Left lobe of liver (tissue), 2 donors: ENCODE measurements around the gene PSMC3. TPM values are rescaled to one million over a fixed set of nuclear protein-coding genes. Genes with fewer than 3 reads are reported as not detected.

Experiments used
- ATAC-seq: fragments of 200-7000 bp; cut with Tn5 transposase; one replicate; pipeline ENCODE4 v1.9.1; 2020; ENCODE audit warnings: mild to moderate bottlenecking, moderate library complexity
- DNase-seq: peaks from one replicate; pipeline ENCODE4 v3.0.0-alpha.2; 2020; ENCODE audit warnings: low spot score
- total RNA-seq: library from RNA; stranded (reverse); gene quantifications from one replicate; pipeline ENCODE4 v1.2.1, GENCODE V29; 2021
- donor health status: DM: no; HTN: no; CAD: no; lungs with moderate emphysema.
- donor health status: DM: no; HTN: yes; CAD: no.

PSMC3 gene
- total RNA-seq, 1 donor from 2014 or later, result 64.6 TPM

DNA sequence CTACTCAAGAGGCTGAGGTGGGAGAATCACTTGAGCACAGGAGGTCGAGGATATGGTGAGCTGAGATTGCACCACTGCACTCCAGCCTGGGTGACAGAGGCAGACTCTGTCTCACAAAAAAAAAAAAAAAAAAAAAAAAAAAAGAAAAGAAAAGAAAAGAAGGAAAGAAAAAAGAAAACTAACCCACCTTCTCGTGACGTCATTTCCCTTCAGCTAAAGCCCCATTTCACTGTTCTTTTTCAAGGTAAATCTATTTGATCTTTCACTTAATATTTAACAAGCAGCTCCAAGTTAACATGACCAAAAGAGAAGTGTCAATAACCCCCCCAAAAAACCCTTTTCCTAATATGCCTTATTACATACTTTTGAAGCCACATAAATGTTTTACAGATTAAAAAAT is 17.6 kb upstream of the PSMC3 start:
- ATAC-seq, result no peak
- no peak for DNase-seq

- peak; percentile 18 for ATAC-seq
Measured at GRCh38 chr11:47443028-47443700, 16.9 kb upstream of the PSMC3 start.

GRCh38 chr11:47442514-47442913 is 16.3 kb upstream of the PSMC3 start:
- DNase-seq, result no peak
- peak; percentile 39 for ATAC-seq

More at GRCh38 chr11:47443028-47443700, 16.9 kb upstream of the PSMC3 start:
- no peak for DNase-seq

GRCh38 chr11:47441421-47441820 is 15.2 kb upstream of the PSMC3 start:
- DNase-seq (no peak), ATAC-seq (no peak)

GRCh38 chr11:47440054-47440476 is 13.8 kb upstream of the PSMC3 start:
- ATAC-seq (no peak), DNase-seq (no peak)

DNA sequence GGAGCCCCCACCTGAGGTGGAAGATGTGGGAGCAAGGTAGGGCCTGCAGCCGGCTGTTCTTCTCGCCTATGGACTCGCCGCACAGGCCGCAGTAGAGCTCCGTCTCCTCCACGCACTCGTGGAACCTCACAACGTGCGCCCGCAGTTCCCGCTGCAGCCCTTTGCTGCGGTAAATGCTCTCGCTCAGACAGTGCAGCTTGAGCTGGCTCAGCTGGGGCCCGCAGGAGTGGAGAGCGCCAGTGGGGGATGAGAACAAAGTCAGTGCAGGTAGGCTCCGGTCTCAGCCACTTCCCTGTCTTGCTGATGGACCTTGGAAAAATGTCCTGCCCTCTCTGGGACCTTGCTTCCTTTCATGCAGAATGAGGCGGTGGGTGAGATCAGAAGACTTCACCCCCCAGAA is 12.5 kb upstream of the PSMC3 start:
- no peak for ATAC-seq

GRCh38 chr11:47437746-47438418 is 11.6 kb upstream of the PSMC3 start:
- peak; percentile 82 for ATAC-seq

More for the DNA sequence above, 12.5 kb upstream of the PSMC3 start:
- no peak for DNase-seq

DNA sequence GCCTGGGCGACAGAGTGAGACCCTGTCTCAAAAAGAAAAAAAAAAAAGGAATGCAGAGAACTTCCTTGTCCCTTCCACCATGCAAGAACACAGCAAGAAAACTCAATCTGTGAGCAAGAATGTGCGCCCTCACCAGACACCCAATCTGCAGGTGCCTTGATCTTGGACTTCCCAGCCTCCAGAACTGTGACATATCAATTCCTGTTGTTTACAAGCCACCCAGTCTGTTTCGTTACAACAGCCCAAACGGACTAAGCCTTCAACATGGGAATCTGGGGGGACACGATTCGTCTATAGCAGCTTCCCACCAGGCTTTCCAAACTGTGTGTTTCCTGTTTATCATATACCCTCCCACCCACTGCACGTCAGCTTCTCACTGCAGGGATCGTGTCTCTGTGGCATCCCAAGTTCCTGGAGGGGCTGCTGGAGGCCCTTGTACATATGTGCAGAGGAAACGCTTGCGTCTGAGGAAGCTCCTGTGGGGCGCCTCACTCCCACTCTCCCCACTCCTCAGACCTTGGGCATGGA is 11.0 kb upstream of the PSMC3 start:
- ATAC-seq (no peak), DNase-seq (no peak)

More at GRCh38 chr11:47437746-47438418, 11.6 kb upstream of the PSMC3 start:
- DNase-seq, result peak; percentile 94

- ATAC-seq (no peak), DNase-seq (no peak)
Measured at GRCh38 chr11:47436726-47437125, 10.5 kb upstream of the PSMC3 start.

DNA sequence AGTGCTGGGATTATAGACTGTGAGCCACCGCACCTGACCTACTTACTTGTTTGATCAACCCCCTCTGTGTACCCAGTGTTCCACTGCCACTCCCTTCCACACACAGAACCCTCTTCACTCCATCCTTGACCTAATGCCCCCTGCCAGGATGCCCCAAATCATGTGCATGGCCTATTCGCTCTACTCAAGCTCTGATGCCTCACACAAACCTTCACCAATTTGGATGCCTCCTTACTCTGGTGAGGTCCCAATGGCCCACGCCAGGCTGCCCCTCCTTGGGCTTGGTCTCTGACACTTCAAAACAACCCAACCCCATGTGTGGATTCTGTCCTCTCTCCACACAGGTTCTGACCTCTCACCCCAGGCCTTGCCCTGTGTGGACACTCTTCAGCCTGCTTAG is 9.4 kb upstream of the PSMC3 start:
- DNase-seq, result no peak
- ATAC-seq, result no peak

DNA sequence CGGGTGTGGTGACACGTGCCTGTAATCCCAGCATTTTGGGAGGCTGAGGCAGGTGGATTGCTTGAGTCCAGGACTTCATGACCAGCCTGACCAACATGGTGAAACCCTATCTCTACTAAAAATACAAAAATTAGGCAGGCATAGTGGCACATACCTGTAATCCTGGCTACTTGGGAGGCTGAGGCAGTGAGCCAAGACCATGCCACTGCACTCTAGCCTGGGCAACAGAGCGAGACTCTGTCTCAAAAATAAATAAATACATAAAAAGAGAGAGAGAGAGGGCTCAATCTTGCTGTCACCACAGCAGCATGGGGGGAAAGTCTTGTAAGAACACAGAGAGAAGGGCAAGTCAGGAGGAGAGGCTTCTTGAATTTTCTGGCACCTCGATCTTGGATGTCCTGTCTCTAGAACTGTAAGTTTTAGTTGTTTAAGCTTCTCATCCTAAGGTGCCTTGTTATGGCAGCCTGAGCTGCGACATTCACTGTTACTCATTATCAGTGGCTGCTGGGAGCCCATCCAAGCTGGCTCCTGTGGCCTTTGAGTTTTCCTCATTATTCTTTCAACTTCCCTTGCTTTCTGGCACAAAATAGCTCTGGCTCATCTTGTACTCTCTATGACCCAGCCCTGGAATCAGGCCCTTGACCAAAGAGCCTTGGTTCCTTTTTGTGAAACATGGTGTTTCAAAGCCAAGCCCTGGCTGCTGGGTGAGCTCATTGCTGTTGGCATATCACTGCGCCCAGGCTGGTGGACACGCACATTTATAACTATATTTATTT is 8.0 kb upstream of the PSMC3 start:
- ATAC-seq, result peak; percentile 61
- DNase-seq, result peak; percentile 92

- no peak for ATAC-seq
Measured at GRCh38 chr11:47433157-47433556, 6.9 kb upstream of the PSMC3 start.

DNA sequence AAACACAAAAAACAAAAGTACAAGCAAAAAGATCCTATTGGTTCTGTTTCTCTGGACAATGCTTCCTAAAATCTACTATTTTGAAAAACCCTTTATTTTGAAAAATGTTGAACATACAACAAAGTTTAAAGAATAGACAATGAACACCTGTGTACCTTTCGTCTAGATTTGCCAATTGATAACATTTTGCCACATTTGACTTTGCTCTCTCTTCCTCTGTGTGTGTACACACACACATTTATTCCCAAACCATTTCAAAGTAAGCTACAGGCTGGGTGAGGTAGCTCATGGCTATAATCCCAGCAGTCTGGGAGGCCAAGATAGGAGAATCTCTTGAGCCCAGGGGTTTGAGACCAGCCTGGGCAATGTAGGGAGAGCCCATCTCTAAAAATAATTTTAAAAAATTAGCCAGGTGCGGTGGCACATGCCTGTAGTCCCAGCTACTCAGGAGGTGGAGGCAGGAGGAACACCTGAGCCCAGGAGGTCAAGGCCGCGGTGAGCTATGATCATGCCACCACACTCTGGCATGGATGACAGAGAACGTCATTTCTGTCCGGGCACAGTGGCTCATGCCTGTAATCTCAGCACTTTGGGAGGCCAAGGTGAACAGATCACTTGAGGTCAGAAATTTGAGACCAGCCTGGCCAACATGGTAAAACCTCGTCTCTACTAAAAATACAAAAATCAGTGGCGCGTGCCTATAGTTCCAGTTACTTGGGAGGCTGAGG is 5.3 kb upstream of the PSMC3 start:
- ATAC-seq (peak; percentile 41), DNase-seq (peak; percentile 83)

More at GRCh38 chr11:47433157-47433556, 6.9 kb upstream of the PSMC3 start:
- DNase-seq, result no peak

- no peak for DNase-seq
- ATAC-seq, result peak; percentile 40
Measured at GRCh38 chr11:47430524-47430923, 4.3 kb upstream of the PSMC3 start.

DNA sequence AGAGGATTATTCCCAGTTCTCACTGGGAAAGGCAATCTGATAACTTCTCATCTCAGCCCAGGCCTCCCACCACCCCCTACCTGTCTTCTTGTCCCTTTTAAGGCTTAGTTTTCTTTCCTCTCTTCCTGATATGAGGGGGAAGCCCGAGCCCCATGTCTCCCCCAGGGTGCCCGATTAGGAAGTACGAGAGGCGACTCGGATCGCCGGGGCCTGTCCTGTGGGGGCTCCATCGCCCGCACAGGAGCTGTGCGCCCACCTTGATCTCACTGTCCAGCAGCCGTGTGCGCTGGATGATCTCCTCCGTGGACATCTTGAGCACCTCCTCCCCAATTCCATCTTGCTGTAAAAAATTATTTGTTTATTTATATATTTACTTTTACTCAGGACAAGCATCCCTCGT is 628 bp downstream of the PSMC3 start:
- DNase-seq (no peak), ATAC-seq (no peak)

DNA sequence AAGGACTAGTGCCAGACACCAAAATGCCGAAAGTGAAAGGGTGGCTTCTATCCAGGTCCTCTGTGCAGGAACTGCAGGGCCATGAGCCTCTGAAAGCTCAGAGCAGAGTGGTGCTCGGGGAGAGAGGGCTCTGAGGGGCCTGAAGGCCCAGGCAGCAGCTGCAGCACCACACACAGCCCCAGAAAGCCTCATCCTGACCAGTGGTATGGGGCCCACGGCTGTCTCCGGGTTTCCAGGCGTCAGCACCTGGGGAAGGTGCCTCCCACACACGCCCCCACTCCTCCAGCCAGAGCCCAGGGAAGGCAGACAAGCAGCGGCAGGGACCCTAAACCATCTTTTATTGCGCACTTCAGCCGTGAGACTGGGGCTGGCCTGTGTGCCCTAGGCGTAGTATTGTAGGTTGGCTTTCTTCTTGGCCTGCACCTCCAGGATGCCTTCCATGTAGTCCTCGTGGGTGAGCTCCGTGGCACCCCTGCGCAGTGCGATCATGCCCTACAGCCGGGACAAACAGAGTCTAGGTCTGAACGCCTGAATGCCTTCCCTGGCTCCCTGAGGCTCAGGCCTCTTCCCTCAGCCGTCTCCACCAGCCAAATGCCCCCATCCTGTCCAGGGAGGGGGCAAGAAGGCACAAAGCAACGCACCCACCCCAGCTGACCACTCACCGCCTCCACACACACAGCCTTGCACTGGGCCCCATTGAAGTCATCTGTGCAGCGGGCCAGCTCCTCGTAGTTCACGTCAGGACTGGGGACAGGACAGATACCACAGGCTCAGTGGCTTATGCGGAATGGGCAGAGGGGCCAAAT is 7.6 kb downstream of the PSMC3 start:
- DNase-seq (no peak), ATAC-seq (peak; percentile 5)

- ATAC-seq, result no peak
- DNase-seq, result no peak
Measured at GRCh38 chr11:47417712-47418111, 8.5 kb downstream of the PSMC3 start.

GRCh38 chr11:47415949-47416472 is 10.2 kb downstream of the PSMC3 start:
- DNase-seq (no peak), ATAC-seq (peak; percentile 20)

GRCh38 chr11:47415091-47415854 is 11.0 kb downstream of the PSMC3 start:
- ATAC-seq, result peak; percentile 2
- no peak for DNase-seq
